Measurements from ENCODE around the gene FGF14.

The FGF14 gene

DNA sequence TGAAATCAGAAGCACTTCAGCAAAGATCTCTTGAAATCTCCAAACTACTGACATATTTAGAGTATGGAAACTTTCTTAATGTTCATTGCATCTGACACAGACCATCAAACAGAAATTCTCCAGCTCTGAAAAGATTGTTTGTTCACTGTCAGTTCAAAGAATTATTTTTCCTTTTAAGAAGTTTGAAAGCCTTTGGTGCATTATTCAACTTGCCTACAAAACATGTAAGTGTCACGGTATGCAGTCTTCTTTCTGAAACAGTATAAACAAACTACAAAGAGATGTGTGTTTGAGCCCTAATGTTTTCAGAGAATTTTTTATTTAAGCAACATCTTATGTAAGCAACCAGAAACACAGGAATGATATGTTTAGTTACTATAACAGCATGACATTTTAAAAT is 125.4 kb downstream of the FGF14 start:
- Histone ChIP-seq H3K36me3 (ENCODE audit: insufficient read depth, low read depth, low read length) (no peaks in the 10 kb centered on the region), H3K4me3 (ENCODE audit: low read length) (no peak overlapping the region), H3K27me3 (ENCODE audit: insufficient read depth, low read length) (no peaks in the 10 kb centered on the region), H3K9ac (ENCODE audit: low read depth, low read length) (no peak overlapping the region), H3K27ac (ENCODE audit: low read length) (no peak overlapping the region), H3K4me1 (ENCODE audit: insufficient read depth, low read length) (no peaks in the 10 kb centered on the region), H3K9me3 (ENCODE audit: insufficient read depth, low read depth, low read length) (no peaks in the 10 kb centered on the region)

DNA sequence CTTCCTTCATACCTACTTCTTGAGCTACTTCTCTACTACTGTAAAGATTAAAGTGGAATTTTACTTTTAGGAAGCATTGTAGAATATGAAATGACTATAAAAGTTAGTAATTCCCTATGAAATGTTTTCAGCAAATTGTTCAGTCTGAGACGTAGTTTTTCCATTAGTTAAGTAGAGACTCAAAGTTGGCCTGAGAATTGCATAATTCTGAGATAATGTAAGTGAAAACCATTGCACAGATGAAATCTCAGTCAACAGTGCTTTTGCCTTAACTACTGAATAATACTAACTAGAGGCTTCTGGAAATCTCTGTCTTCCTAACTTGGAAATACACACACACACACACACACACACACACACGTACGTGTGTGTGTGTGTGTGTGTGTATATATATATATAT is 125.9 kb downstream of the FGF14 start:
- Histone ChIP-seq H3K4me3 (ENCODE audit: low read length) (no peak overlapping the region), H3K9ac (ENCODE audit: low read depth, low read length) (no peak overlapping the region), H3K36me3 (ENCODE audit: insufficient read depth, low read depth, low read length) (no peaks in the 10 kb centered on the region), H3K4me1 (ENCODE audit: insufficient read depth, low read length) (no peaks in the 10 kb centered on the region), H3K27ac (ENCODE audit: low read length) (no peak overlapping the region), H3K9me3 (ENCODE audit: insufficient read depth, low read depth, low read length) (no peaks in the 10 kb centered on the region), H3K27me3 (ENCODE audit: insufficient read depth, low read length) (no peaks in the 10 kb centered on the region)

DNA sequence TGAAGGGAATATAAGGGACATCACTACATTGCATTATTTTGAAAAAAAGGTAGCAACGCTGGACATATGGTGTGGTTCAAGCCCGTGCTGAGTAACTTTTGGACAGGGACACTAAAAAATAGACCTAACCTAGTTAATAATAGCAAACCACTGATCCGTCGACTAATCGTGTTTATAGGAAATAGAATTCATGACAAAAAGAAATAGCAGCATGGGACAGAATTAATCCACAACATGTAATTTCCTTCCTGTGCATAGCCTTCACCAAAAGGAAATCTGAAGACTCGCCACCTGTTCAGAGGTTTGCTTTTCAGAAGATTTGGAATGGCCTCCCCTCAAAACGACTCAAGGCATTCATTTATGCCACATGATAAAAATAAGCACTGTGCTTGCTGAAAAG is 128.7 kb downstream of the FGF14 start:
- no peaks in the 10 kb centered on the region for H3K36me3 ChIP-seq (ENCODE audit: insufficient read depth, low read depth, low read length)
- H3K27me3 ChIP-seq (ENCODE audit: insufficient read depth, low read length) = no peaks in the 10 kb centered on the region
- no peak overlapping the region for H3K4me3 ChIP-seq (ENCODE audit: low read length)
- no peaks in the 10 kb centered on the region for H3K4me1 ChIP-seq (ENCODE audit: insufficient read depth, low read length)
- H3K27ac ChIP-seq (ENCODE audit: low read length) = no peak overlapping the region
- H3K9ac ChIP-seq (ENCODE audit: low read depth, low read length) = no peak overlapping the region
- no peaks in the 10 kb centered on the region for H3K9me3 ChIP-seq (ENCODE audit: insufficient read depth, low read depth, low read length)

DNA sequence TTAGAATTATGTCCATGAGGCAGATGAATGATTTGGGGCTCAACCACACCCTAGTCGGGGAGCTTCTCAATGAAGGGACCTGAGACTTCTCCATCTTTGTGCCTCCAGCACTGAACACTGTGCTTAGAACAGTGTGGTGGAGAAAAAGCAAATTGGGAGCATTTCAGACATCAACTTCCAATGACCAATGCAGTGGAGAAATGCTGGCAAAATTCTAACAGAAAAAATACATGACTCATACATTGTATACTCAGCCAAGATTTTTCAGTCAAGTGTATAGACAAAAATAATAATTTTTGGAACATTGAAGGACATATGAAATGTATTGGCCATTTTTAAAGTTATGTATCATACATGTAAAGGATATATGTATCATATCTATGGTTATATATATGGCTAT is 134.7 kb downstream of the FGF14 start:
- H3K4me1 ChIP-seq (ENCODE audit: insufficient read depth, low read length) = no peaks in the 10 kb centered on the region
- H3K27ac ChIP-seq (ENCODE audit: low read length) = no peak overlapping the region
- H3K4me3 ChIP-seq (ENCODE audit: low read length) = no peak overlapping the region
- no peaks in the 10 kb centered on the region for H3K36me3 ChIP-seq (ENCODE audit: insufficient read depth, low read depth, low read length)
- no peaks in the 10 kb centered on the region for H3K9me3 ChIP-seq (ENCODE audit: insufficient read depth, low read depth, low read length)
- H3K27me3 ChIP-seq (ENCODE audit: insufficient read depth, low read length) = no peaks in the 10 kb centered on the region
- no peak overlapping the region for H3K9ac ChIP-seq (ENCODE audit: low read depth, low read length)

DNA sequence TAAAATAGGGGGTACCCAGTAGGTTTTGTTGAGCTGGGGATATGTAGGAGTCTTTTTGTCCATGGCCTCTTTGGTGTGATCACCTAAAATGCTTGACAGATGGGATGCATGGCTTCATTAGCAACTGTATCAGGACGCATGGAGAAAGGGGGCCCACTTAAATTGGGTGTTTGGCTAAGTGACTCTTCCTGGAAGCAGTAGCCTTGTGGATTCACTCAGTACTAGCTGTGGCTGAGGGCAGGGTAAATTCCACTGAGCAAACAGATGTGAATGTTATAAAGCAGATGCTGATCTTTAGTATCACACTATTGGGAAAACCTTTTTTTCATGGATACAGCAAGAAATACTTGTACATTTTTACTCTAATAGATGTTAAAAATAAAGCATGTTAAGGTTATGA is 140.0 kb downstream of the FGF14 start:
- 0 out of 2 replicates have a peak, but pooled peaks cover 4% of the 10 kb centered on the region for H3K4me1 ChIP-seq (ENCODE audit: insufficient read depth, low read length)
- no peak overlapping the region for H3K27ac ChIP-seq (ENCODE audit: low read length)
- H3K4me3 ChIP-seq (ENCODE audit: low read length) = no peak overlapping the region
- H3K27me3 ChIP-seq (ENCODE audit: insufficient read depth, low read length) = no peaks in the 10 kb centered on the region
- H3K9me3 ChIP-seq (ENCODE audit: insufficient read depth, low read depth, low read length) = no peaks in the 10 kb centered on the region
- no peaks in the 10 kb centered on the region for H3K36me3 ChIP-seq (ENCODE audit: insufficient read depth, low read depth, low read length)
- no peak overlapping the region for H3K9ac ChIP-seq (ENCODE audit: low read depth, low read length)

DNA sequence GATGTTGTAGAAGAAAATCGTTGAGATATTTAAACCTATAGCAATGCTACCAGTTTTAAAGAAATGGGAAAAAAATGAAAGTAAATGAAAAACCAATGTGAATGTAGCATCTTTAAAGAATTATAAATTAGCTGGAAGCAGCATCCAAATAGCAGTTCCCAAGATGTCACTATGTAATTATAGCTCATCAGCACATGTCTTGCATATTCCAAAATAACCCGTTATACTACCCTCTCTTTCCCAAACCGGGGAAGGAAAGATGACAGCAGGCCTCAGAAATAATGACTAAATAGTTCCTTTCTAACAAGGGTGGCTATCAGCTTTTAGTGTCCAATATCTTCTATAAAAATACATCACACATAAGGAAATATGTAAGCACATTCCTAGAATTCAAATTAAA is 140.5 kb downstream of the FGF14 start:
- no peak overlapping the region for H3K27ac ChIP-seq (ENCODE audit: low read length)
- H3K9ac ChIP-seq (ENCODE audit: low read depth, low read length) = no peak overlapping the region
- H3K9me3 ChIP-seq (ENCODE audit: insufficient read depth, low read depth, low read length) = no peaks in the 10 kb centered on the region
- H3K4me1 ChIP-seq (ENCODE audit: insufficient read depth, low read length) = 0 out of 2 replicates have a peak, but pooled peaks cover 4% of the 10 kb centered on the region
- no peak overlapping the region for H3K4me3 ChIP-seq (ENCODE audit: low read length)
- H3K36me3 ChIP-seq (ENCODE audit: insufficient read depth, low read depth, low read length) = no peaks in the 10 kb centered on the region
- H3K27me3 ChIP-seq (ENCODE audit: insufficient read depth, low read length) = no peaks in the 10 kb centered on the region

DNA sequence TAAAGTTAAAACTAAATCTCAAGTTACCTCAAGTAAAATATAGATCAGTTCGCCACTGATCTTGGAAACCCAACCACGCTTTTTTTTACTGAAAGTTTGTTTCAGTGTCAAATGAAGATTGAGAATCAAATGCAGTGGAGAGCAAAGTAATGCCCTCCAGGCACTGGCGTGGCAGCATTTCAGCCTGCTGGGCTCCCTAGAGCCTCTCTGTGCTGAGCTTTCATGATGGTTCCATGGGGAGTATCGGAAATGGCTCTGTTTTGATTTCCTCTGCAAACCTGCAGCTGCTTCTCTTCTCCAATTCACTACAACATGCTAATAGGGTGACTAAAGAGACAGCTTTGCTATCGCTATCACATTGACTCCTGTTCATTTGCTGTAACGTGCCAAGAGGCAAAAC is 141.6 kb downstream of the FGF14 start:
- H3K9ac ChIP-seq (ENCODE audit: low read depth, low read length) = no peak overlapping the region
- H3K4me3 ChIP-seq (ENCODE audit: low read length) = no peak overlapping the region
- H3K4me1 ChIP-seq (ENCODE audit: insufficient read depth, low read length) = 0 out of 2 replicates have a peak, but pooled peaks cover 4% of the 10 kb centered on the region
- no peak overlapping the region for H3K27ac ChIP-seq (ENCODE audit: low read length)
- H3K9me3 ChIP-seq (ENCODE audit: insufficient read depth, low read depth, low read length) = no peaks in the 10 kb centered on the region
- no peaks in the 10 kb centered on the region for H3K36me3 ChIP-seq (ENCODE audit: insufficient read depth, low read depth, low read length)
- no peaks in the 10 kb centered on the region for H3K27me3 ChIP-seq (ENCODE audit: insufficient read depth, low read length)

DNA sequence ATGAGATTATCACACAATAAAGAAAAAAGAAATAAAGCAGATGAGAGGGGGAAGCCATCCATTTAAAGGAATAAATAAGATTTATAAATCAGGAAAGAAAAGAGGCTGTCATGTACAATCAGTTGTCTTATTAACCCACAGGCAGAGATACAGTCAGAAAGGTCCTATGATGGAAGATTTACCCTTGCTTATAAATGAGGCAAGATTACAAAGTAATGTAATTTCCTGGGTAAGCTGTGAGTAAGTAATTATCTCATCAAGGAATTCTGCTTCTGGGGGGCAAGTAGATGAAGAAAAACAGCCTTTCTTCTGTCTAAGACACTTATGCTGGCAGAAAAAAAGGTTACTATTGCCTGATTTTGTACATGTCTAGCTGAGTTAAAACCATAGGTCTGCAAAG is 146.4 kb downstream of the FGF14 start:
- H3K4me1 ChIP-seq (ENCODE audit: insufficient read depth, low read length) = no peaks in the 10 kb centered on the region
- no peaks in the 10 kb centered on the region for H3K27me3 ChIP-seq (ENCODE audit: insufficient read depth, low read length)
- H3K36me3 ChIP-seq (ENCODE audit: insufficient read depth, low read depth, low read length) = no peaks in the 10 kb centered on the region
- no peak overlapping the region for H3K27ac ChIP-seq (ENCODE audit: low read length)
- no peak overlapping the region for H3K4me3 ChIP-seq (ENCODE audit: low read length)
- no peak overlapping the region for H3K9ac ChIP-seq (ENCODE audit: low read depth, low read length)
- no peaks in the 10 kb centered on the region for H3K9me3 ChIP-seq (ENCODE audit: insufficient read depth, low read depth, low read length)

DNA sequence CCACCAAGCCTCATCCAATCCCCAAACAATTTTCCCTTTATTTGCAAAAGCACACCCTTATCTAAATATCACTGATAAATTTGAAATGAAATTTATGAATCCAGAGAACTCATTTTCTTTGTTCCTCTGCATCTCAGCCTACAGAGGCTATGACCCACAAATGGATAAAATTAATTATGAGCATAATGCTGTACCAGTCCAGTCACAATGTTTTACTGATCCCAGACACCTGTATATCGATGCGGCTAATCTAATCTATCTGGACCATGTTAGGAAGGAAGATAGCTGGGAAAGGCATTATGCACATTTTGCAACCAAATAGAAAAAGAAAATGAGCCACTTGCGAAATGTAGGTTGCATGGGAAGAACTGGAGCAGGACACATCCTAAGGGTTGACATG is 150.0 kb downstream of the FGF14 start:
- no peaks in the 10 kb centered on the region for H3K4me1 ChIP-seq (ENCODE audit: insufficient read depth, low read length)
- H3K9ac ChIP-seq (ENCODE audit: low read depth, low read length) = no peak overlapping the region
- no peak overlapping the region for H3K27ac ChIP-seq (ENCODE audit: low read length)
- no peaks in the 10 kb centered on the region for H3K9me3 ChIP-seq (ENCODE audit: insufficient read depth, low read depth, low read length)
- H3K4me3 ChIP-seq (ENCODE audit: low read length) = no peak overlapping the region
- H3K27me3 ChIP-seq (ENCODE audit: insufficient read depth, low read length) = no peaks in the 10 kb centered on the region
- no peaks in the 10 kb centered on the region for H3K36me3 ChIP-seq (ENCODE audit: insufficient read depth, low read depth, low read length)

DNA sequence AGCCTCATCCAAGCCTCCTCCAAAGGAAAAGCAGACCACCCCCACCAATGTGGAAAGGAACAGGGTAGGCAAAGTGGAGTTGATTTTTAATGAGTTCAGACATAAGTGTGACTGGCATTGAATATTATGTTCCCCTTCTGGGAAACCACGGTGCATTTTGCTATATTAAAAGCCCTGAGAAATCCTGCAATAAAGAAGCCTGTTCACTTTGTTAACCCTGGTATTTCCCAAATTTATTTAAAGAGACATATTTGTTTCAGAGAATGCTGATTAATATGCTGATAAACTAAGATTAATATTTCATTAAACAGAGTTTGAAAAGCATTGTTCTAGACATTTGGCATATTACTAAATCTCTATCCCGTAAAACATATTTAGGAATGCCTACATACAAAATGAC is 151.4 kb downstream of the FGF14 start:
- H3K27ac ChIP-seq (ENCODE audit: low read length) = no peak overlapping the region
- H3K9ac ChIP-seq (ENCODE audit: low read depth, low read length) = no peak overlapping the region
- H3K9me3 ChIP-seq (ENCODE audit: insufficient read depth, low read depth, low read length) = no peaks in the 10 kb centered on the region
- no peaks in the 10 kb centered on the region for H3K27me3 ChIP-seq (ENCODE audit: insufficient read depth, low read length)
- no peaks in the 10 kb centered on the region for H3K36me3 ChIP-seq (ENCODE audit: insufficient read depth, low read depth, low read length)
- H3K4me3 ChIP-seq (ENCODE audit: low read length) = no peak overlapping the region
- H3K4me1 ChIP-seq (ENCODE audit: insufficient read depth, low read length) = no peaks in the 10 kb centered on the region

DNA sequence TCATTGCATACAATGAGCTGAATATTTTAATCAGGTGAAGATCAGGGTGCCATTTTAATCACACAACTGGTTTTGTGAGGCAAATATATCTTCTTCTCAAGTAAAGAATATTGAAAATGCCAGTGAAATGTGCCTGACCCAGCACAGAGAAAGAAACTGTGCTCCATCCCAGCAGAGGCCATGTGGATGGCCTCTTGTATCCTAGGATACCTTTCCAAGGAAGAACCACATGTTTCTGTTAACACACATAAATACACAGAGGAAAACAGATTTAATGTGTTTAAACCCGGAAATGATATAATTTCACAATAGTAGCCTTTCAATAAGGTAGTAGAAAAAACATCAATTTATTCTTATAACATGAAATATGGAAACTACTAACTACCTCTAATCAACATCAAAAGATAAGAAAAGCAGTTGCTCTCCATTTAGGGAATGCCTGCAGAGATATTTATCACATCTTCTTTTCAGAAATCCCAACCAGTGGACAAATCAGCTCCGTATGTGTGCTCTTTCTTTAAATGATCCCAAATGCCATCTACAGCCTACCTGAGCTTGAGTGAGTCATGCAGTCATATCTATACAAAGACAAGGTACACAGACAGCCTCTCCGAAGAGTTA is 157.1 kb downstream of the FGF14 start:
- H3K27ac ChIP-seq (ENCODE audit: low read length) = no peak overlapping the region
- no peaks in the 10 kb centered on the region for H3K9me3 ChIP-seq (ENCODE audit: insufficient read depth, low read depth, low read length)
- H3K36me3 ChIP-seq (ENCODE audit: insufficient read depth, low read depth, low read length) = no peaks in the 10 kb centered on the region
- H3K27me3 ChIP-seq (ENCODE audit: insufficient read depth, low read length) = no peaks in the 10 kb centered on the region
- no peaks in the 10 kb centered on the region for H3K4me1 ChIP-seq (ENCODE audit: insufficient read depth, low read length)
- H3K9ac ChIP-seq (ENCODE audit: low read depth, low read length) = no peak overlapping the region
- no peak overlapping the region for H3K4me3 ChIP-seq (ENCODE audit: low read length)

DNA sequence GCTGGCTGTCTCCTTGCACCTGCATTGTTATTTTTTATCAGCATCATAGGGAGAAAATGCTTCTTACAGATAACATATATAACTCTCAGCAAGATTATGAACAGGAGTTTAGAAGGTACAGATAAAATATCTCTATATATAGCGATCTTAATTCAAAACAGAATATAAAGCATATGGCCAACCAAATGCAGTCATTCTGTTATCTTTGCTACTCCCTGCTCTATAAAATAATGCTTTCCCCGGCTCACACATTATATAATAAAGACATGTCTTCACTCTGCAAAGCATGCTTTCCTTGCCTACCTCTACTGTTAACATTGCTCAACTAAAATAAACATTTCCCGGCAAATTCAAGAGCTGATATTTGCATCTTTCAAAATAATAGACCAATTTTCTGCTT is 161.7 kb downstream of the FGF14 start:
- Histone ChIP-seq H3K36me3 (ENCODE audit: insufficient read depth, low read depth, low read length) (no peaks in the 10 kb centered on the region), H3K9ac (ENCODE audit: low read depth, low read length) (no peak overlapping the region), H3K27me3 (ENCODE audit: insufficient read depth, low read length) (no peaks in the 10 kb centered on the region), H3K4me3 (ENCODE audit: low read length) (no peak overlapping the region), H3K27ac (ENCODE audit: low read length) (no peak overlapping the region), H3K4me1 (ENCODE audit: insufficient read depth, low read length) (peaks cover 7% of the 10 kb centered on the region; the same call in 1 of the 2 replicates), H3K9me3 (ENCODE audit: insufficient read depth, low read depth, low read length) (no peaks in the 10 kb centered on the region)
